Thoracic aorta (tissue), 2 donors: Measurements from ENCODE around the gene NEAT1. TPM values are rescaled to one million over a fixed set of nuclear protein-coding genes. Genes with fewer than 3 reads are reported as not detected.

ENCODE experiments used
- ATAC-seq: fragments of 150-250 bp; one replicate; pipeline ENCODE4 v1.8.0; 2017; ENCODE audit warnings: low read depth; ENCODE audit not compliant: insufficient number of reproducible peaks, low FRiP score
- DNase-seq: peaks from one replicate; pipeline ENCODE4 v3.0.0-alpha.2; 2020; ENCODE audit warnings: low spot score
- H3K27ac ChIP-seq, 2 donors: fragments of 200-600 bp; sonication (generic); 1 replicate in 1 of 2; 2 replicates in 1 of 2; pipeline ENCODE4 v1.5.1; 2016; ENCODE audit warnings: mild to moderate bottlenecking in 2 of 2, moderate library complexity in 2 of 2
- H3K27me3 ChIP-seq: fragments of 200-600 bp; sonication (generic); replicated peaks from 2 replicates; pipeline ENCODE4 v1.6.0; 2016; ENCODE audit warnings: mild to moderate bottlenecking; ENCODE audit not compliant: insufficient read depth
- H3K36me3 ChIP-seq: fragments of 200-600 bp; sonication (generic); one replicate; pipeline ENCODE4 v1.5.1; 2016
- H3K4me1 ChIP-seq, 2 donors: fragments of 200-600 bp; sonication (generic); 1 replicate in 1 of 2; 2 replicates in 1 of 2; pipeline versions ENCODE4 v1.5.1 to v1.6.0; 2016; ENCODE audit warnings: low read depth in 2 of 2, mild to moderate bottlenecking in 1 of 2; ENCODE audit not compliant: control insufficient read depth in 1 of 2
- H3K4me3 ChIP-seq: fragments of 200-600 bp; sonication (generic); 2 replicates; pipeline ENCODE4 v1.5.1; 2016; ENCODE audit warnings: mild to moderate bottlenecking
- H3K9me3 ChIP-seq: fragments of 200-600 bp; sonication (generic); 2 replicates; pipeline ENCODE4 v1.5.1; 2016
- CTCF ChIP-seq: fragments of 200-600 bp; sonication (generic); IDR thresholded peaks from one replicate; pipeline ENCODE4 v1.5.1; 2019; ENCODE audit warnings: antibody characterized with exemption
- total RNA-seq, 2 donors: library from RNA; depleted of rRNA; stranded (reverse); fragments of >200 nt; gene quantifications; one replicate each; pipeline versions ENCODE4 v1.1.0 to v1.2.3, GENCODE V29; 2016

The NEAT1 gene
- total RNA-seq, 2 donors from 2014 or later: 848 to 1,659 TPM

- H3K27ac ChIP-seq: peak overlapping the region; percentile 100
- no peak for DNase-seq
- no peaks in the 10 kb centered on the region for H3K27me3 ChIP-seq
- TF ChIP-seq CTCF: no peak
- peaks cover 31% of the 10 kb centered on the region for H3K36me3 ChIP-seq
- ATAC-seq: no peak
- H3K9me3 ChIP-seq: no peaks in the 10 kb centered on the region
- H3K4me3 ChIP-seq: peak overlapping the region; percentile 94
- peaks cover 8 to 42% of the 10 kb centered on the region in 2 donors for H3K4me1 ChIP-seq
Observed at GRCh38 chr11:65426839-65427690, 4.5 kb downstream of the NEAT1 start.

GRCh38 chr11:65427691-65428577 is 5.3 kb downstream of the NEAT1 start:
- peak overlapping the region; percentile 100 for H3K27ac ChIP-seq
- TF ChIP-seq CTCF: no peak
- no peaks in the 10 kb centered on the region for H3K27me3 ChIP-seq
- no peaks in the 10 kb centered on the region for H3K9me3 ChIP-seq
- peaks cover 31% of the 10 kb centered on the region for H3K36me3 ChIP-seq
- peaks cover 12 to 51% of the 10 kb centered on the region in 2 donors for H3K4me1 ChIP-seq
- no peak for DNase-seq
- peak overlapping the region; percentile 94 for H3K4me3 ChIP-seq
- no peak for ATAC-seq

GRCh38 chr11:65428578-65429067 is 6.0 kb downstream of the NEAT1 start:
- TF ChIP-seq CTCF: no peak

GRCh38 chr11:65429068-65429681 is 6.6 kb downstream of the NEAT1 start:
- TF ChIP-seq CTCF: no peak
- ATAC-seq: no peak
- no peak for DNase-seq
- peaks cover 21 to 63% of the 10 kb centered on the region in 2 donors for H3K4me1 ChIP-seq
- peaks cover 35% of the 10 kb centered on the region for H3K36me3 ChIP-seq
- peak overlapping the region; percentile 94 for H3K4me3 ChIP-seq
- peak overlapping the region; percentile 55 to 100 for H3K27ac ChIP-seq
- no peaks in the 10 kb centered on the region for H3K9me3 ChIP-seq
- H3K27me3 ChIP-seq: no peaks in the 10 kb centered on the region

More at GRCh38 chr11:65428578-65429067, 6.0 kb downstream of the NEAT1 start:
- Histone ChIP-seq H3K27ac (peak overlapping the region; percentile 30 to 100), H3K9me3 (no peaks in the 10 kb centered on the region), H3K4me1 (peaks cover 16 to 58% of the 10 kb centered on the region in 2 donors), H3K36me3 (peaks cover 31% of the 10 kb centered on the region), H3K4me3 (peak overlapping the region; percentile 94), H3K27me3 (no peaks in the 10 kb centered on the region)
- ATAC-seq: no peak
- no peak for DNase-seq
